Measurements from ENCODE around the gene LPP.

The LPP gene

DNA sequence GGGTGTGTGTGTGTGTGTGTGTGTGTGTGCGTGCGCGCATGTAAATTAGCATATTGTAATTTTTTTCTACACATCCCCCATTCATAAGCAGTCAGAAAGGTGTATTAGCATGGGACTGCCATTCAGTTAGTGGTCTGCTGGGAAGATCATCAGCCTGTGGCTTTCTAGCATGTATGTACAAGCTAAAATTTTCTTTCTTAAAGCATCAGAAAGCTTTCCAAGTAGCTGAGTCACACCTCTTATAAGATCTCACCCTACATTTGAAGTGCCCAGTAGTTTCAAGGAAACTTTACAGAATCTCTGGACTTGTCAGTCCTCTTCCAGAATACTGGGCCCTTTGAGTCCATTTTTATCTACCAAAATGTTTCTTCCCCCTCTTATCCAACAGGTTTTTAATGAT is 606.5 kb downstream of the LPP start:
- no peak for DNase-seq (ENCODE audit: low read depth)

- no peak for DNase-seq (ENCODE audit: low read depth)
Measured at GRCh38 chr3:188761439-188761838, 607.5 kb downstream of the LPP start.

- DNase-seq (ENCODE audit: low read depth), result no peak
Measured at GRCh38 chr3:188761964-188762363, 608.0 kb downstream of the LPP start.

- DNase-seq (ENCODE audit: low read depth), result no peak
Measured at GRCh38 chr3:188764609-188765008, 610.7 kb downstream of the LPP start.

GRCh38 chr3:188769831-188770230 is 615.9 kb downstream of the LPP start:
- no peak for DNase-seq (ENCODE audit: low read depth)

GRCh38 chr3:188772886-188773285 is 618.9 kb downstream of the LPP start:
- DNase-seq (ENCODE audit: low read depth), result peak; percentile 18

DNA sequence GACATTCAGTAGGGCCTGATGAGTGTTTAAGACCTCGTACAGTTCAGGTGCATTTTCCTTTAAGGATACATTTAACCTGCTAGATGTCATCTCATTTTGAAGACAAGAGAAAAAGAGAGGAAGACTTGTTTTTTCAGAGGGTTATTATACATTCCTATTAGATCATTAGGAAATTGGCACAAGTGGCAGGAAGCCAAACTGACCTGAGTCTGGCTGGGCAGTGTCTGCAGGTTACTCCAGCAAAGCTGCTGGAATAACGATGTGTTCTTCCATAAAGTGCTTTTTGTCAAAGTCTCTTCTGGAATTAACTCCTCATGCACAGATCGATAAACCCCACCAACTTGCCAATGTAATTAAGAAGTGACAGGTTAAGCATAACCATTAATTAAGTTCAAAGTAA is 621.5 kb downstream of the LPP start:
- DNase-seq (ENCODE audit: low read depth), result no peak

- DNase-seq (ENCODE audit: low read depth), result no peak
Measured at GRCh38 chr3:188776447-188776846, 622.5 kb downstream of the LPP start.

DNA sequence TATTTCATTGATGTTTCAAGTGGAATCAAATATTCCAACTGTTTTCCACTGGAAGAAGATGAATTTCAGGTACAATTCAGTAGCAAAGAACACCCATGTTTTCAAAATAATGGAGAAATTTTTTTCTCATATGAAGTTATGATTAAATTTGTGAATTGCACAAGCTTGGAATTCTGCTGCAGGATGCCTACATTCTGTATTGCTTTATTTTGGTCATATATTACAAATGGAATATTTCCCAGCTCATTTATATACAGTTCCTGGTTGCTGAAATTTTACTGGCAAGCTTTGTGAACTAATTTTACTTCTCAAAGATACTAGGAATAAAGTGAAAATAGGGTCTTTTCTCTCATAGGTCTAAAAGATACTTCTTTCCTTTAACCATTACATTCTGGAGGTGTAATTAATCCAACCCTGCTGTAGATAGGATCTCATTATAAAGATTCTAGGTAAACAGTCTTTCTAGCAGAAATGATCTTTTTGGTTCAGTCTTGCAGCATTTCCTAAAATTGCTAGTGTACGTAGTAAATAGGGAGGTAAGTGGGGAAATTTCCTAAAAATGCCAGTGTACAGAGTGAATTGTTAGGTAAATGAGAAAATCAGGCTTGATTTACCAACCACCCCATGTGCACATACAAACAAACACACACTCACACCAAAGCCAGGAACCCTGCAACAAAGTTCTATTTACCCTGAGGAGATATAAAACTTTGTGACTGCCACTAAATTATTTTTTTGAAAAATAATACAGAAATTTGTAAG is 624.3 kb downstream of the LPP start:
- no peak for DNase-seq (ENCODE audit: low read depth)

DNA sequence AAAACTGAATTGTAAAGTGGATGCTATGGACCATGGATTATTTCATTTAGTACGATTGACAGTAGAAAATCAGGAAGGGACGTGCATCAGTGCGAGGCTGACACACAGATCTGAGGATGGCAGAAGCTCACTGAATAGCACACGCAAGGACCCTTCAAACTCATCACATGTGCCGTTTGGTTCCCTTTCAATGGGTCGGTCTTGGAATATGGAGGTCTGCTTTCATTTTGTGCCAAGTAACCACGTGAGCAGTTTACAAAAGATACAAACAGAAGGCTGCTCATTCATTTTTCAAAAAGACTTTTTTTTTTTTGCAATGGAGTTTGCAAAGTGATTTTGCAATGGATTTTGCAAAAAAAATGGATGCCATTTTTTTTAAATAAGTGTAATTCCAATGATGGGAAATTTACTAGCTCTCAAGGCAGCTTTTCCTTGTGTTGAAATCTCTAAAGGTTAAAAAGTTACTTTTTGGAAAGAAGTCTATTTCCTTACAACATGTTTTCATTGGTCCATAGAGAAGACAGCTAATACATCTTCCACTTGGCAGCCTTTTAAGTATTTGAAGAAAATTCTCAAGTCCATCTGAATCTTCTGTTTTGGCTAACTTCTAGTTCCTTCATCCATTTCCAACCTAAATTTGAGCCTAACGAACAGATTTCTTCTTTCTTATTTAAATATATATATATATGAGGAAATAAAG is 625.5 kb downstream of the LPP start:
- DNase-seq (ENCODE audit: low read depth), result no peak

DNA sequence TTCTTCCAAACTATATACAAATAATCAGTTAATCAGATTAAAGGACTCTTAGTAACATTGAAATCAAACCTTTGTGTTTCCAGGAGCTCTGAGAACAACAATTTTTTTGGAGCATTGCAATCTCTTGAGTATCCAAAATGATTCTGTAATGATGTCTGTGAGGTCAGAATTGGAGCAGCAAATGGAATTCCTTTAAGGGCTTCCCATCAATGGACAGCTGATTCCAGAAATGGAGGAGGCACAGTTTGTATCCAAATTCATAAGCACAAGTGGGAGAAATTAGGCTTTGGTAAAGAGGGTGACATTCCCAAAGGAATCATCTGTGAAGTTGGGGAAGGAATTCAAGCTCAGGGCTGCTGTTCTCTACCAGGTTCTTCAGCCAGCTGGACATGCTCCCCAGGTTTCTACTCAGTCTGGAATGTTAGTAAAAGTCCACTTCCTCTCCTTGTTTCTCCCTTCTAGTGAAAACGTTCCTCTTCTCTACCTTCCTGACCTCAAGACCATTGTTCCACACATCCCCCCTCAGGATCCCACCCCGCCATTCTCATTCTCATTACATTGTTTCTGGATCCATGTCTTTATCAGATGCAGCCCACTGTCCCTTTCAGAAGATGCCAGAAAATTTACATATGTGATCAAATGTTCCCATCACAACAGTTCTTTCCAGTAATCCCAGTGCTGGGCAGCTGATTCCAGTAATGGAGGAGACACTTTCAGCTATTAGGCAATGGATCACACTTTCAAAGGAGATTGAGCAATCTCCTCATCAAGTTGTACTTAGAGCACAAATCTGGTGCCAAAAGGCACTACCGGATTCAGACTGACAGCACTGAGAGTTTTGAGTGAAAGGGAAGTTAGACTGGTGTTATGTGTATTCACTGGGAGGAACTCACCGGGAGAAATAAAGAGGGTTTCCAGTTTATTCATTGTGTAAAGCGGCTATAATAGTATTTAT is 626.5 kb downstream of the LPP start:
- DNase-seq (ENCODE audit: low read depth), result no peak

DNA sequence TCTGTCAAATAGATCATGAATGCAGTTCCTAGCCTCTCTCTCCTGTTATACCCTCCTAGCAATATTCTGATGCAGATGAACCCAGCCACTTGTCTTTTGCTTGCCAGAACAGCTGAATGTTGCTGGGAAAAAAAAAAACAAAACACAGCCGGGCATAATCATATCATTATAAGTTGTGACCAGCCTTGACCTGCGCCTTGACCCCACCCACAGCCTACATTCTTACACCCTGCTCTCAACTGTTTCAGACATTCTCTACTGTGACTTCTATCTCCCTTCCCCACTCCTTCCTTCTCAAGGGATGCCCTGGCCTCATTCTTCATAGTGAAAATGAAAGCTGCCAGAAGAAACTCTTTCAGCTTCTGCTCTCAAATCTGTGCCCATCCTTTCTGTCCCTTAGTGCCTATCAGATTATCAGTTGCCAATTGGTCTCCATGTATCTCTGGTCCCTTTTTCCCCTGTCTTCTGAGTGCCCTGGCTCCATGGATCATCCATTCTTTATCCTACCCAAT is 628.7 kb downstream of the LPP start:
- DNase-seq (ENCODE audit: low read depth), result no peak

DNA sequence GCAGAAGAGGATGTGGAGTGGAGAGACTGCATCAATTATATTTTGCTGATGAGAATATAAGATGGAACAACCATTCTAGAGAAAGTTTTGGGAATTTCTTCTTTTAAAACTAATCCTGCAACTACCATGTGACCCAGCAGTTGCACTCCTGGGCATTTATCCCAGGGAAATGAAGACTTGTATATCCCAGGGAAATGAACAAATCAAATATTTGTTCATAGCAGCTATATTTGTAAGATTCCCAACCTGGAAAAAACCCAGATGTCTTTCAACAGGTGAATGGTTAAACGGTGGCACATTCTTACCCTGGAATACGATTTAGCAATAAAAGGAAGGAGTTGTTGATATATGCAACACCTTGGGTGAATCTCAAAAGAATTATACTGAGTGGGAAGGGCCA is 632.5 kb downstream of the LPP start:
- DNase-seq (ENCODE audit: low read depth), result no peak

DNA sequence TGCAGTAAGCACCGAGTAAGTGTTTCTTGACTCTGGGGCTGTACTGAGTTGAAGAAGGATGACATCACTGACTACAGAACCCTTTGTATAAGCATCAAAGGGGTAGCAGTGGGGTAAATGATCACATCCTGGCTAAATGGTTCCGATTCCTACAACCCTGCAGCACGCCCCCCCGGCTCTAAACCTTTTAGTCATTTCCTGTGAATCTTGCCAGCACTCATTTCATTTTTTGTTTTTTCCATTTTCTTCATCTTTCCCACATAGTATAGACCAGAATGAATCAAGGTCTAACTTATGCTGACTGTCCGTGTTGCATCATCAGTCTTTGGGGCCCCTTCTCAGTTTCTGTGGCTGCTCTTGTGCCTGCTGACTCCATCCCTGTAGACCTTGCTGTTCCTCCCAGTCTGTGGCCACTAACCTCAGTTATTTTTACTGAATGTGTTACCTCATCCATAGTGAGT is 634.7 kb downstream of the LPP start:
- peak; percentile 90 for DNase-seq (ENCODE audit: low read depth)

GRCh38 chr3:188789251-188789650 is 635.3 kb downstream of the LPP start:
- no peak for DNase-seq (ENCODE audit: low read depth)

- no peak for DNase-seq (ENCODE audit: low read depth)
Measured at GRCh38 chr3:188791311-188791710, 637.4 kb downstream of the LPP start.

- DNase-seq (ENCODE audit: low read depth), result no peak
Measured at GRCh38 chr3:188792793-188793192, 638.8 kb downstream of the LPP start.

DNA sequence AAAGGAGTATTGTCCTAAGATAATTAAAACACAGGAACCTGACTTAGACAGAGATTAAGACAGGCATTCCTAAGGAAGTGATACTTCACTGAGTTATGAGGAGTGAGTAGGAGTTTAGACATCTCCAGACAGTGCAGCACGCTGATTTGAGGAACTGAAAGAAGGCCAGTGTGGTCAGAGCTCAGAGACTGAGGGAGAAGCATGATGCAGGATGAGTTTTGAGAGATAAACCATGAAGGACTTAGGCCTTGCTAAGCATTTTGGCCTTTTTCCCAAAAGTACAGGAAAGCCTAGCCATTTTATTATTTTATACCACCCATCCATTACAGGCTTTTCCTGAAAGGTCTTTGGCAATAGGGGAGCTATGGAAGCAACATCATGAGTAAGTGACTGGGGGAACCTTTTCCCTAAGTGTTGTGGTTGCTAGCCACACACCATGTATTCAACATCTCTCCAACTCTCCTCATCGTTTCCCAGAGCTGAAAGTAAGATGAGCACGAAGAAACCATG is 642.2 kb downstream of the LPP start:
- peak; percentile 91 for DNase-seq (ENCODE audit: low read depth)

GRCh38 chr3:188797045-188797444 is 643.1 kb downstream of the LPP start:
- DNase-seq (ENCODE audit: low read depth), result no peak

DNA sequence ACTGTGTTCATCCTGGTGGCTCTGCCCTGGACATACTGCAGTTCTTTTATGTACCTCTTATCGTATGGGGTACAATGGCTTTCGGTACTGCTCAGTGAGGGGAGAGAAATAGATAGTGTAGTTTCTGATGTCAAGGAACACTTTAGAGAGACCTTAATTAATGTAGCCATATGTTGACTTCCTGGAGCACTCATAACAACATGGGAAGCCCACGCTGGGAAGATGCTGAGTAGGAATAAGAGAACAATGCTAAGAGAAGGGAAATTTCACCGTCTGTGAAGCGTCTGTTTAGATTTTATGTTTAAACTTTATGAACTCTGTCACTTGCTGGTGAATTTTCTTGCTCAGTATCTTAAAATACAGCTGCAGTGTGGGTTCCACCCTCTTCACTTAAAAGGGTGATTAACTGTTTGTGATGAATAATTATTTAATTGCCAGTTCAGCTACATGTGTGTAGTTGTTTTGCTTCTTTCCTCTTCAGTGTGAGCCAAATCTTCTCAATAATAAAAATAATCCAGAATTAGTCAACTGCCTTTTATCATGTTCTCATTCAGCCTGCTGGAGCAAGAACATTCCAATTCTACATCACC is 644.7 kb downstream of the LPP start:
- no peak for DNase-seq (ENCODE audit: low read depth)

DNA sequence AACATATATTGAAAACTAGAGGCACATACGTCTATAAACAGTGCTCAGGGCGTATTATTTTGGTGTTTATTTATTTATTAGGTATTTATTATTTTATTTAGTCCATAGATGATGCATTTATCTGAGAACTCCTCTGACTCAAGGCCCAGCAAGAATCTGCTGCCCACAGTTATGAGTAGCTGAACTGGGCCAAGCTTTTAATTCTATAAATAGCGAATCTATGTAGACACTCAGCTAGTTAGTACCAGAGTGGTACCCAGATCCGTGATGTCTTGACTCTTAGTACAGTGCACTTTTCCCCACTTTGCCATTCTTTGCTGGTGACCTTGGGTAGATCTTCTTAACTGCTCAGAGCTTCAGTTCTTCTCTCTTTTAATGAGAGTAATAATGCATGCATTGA is 647.4 kb downstream of the LPP start:
- DNase-seq (ENCODE audit: low read depth), result no peak

DNA sequence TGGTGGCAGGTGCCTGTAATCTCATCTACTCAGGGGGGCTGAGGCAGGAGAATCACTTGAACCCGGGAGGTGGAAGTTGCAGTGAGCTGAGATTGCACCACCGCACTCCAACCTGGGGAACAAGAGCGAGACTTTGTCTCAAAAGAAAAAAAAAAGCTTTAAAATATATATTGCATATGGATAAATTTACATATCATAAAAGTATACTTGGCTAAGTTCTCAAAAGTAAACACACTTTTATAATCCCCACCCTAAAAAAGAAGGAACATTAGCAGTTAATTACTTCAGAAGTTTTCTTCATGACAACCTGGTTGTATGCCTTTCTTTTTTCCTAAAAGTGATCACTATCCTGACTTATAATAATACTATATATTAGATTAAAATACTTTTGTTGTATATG is 648.7 kb downstream of the LPP start:
- no peak for DNase-seq (ENCODE audit: low read depth)

Measured in HS-5 (cell line).